HG03521 (cell line): Measurements from ENCODE around the gene BCL2L11.

Experiments used
- ATAC-seq: cut with Tn5 transposase; IDR thresholded peaks from one replicate; pipeline ENCODE4 v1.9.1; 2021; ENCODE audit warnings: mild to moderate bottlenecking, moderate library complexity; ENCODE audit not compliant: unreplicated experiment

BCL2L11 gene

GRCh38 chr2:111188681-111189080 lies 68.0 kb downstream of the BCL2L11 start:
- no peak for ATAC-seq

GRCh38 chr2:111189106-111189505 lies 68.4 kb downstream of the BCL2L11 start:
- no peak for ATAC-seq

GRCh38 chr2:111190816-111191540 lies 70.3 kb downstream of the BCL2L11 start:
- ATAC-seq = no peak

DNA sequence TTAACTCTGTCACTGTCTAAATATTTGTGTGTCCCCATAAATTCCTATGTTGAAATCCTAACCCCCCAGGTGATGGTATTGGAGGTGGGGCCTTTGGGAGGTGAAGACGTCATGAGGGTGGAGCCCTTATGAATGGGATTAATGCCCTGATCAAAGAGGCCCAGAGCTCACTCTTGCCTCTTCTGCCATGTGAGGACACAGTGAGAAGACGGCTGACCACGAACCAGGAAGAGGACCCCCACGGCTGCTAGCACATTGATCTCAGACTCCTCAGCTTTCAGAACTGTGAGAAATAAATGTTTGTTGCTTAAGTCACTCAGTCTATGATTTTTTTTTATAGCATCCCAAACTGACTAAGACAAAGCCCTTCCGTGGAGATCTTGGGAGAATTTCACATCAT lies 71.2 kb downstream of the BCL2L11 start:
- no peak for ATAC-seq

GRCh38 chr2:111192776-111193368 lies 72.2 kb downstream of the BCL2L11 start:
- ATAC-seq = no peak

DNA sequence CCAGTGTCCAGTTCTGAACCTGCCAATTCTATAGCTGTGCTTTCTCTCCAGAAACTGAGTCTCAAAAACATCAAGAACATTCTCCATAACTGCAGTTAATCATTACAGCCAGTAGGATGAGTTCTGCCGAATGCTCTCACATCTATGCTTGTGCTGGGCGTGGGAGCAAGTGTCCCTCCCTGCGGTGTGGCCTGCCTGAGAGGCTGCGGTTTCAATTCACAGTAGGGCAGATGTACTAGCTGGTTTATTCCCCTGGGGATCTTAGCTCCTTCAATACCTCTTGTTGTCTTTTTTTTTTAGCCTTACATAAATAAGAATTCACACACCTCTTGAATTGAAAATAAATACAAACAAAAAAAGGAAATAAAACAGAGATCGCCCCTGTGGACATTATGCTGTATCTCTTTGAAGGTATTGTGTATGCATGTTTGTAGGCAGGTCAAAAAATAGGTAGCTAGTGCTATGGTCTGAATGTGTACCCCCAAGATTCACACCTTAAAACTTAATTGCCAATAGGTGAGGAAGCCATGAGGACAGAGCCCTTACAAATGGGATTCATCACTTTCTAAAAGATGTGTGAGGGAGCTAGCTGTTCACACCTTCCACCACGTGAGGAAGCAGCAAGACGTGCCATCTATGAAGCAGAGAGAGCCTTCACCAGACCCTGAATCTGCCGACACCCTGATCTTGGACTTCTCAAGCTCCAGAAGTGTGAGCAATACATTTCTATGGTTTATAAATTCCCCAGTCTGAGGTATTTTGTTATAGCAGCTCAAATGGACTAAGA lies 74.3 kb downstream of the BCL2L11 start:
- peak; percentile 77 for ATAC-seq

- ATAC-seq = no peak
Measured at GRCh38 chr2:111196435-111196834, 75.7 kb downstream of the BCL2L11 start.

DNA sequence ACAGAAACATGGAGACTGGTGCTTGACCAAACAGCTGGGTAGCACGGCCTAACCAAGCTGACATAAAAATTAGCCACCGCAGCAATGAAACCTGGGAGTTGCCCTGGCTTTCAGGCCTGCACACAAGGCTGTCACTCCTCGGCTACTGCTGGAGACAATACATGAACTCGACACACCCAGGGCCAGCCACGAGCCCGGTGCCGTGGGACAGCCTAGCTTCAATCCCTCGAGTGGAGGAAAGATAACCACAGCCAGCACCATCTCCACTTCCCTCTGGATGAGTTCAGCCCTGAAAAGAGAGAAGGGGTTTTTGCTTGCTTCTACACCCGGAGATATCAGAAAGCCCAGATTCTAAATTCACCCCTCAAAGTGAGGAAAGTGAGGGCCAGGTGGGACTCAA lies 78.0 kb downstream of the BCL2L11 start:
- no peak for ATAC-seq

GRCh38 chr2:111199840-111200239 lies 79.1 kb downstream of the BCL2L11 start:
- ATAC-seq = no peak

GRCh38 chr2:111200333-111200881 lies 79.7 kb downstream of the BCL2L11 start:
- no peak for ATAC-seq

GRCh38 chr2:111201214-111201613 lies 80.5 kb downstream of the BCL2L11 start:
- peak; percentile 57 for ATAC-seq

DNA sequence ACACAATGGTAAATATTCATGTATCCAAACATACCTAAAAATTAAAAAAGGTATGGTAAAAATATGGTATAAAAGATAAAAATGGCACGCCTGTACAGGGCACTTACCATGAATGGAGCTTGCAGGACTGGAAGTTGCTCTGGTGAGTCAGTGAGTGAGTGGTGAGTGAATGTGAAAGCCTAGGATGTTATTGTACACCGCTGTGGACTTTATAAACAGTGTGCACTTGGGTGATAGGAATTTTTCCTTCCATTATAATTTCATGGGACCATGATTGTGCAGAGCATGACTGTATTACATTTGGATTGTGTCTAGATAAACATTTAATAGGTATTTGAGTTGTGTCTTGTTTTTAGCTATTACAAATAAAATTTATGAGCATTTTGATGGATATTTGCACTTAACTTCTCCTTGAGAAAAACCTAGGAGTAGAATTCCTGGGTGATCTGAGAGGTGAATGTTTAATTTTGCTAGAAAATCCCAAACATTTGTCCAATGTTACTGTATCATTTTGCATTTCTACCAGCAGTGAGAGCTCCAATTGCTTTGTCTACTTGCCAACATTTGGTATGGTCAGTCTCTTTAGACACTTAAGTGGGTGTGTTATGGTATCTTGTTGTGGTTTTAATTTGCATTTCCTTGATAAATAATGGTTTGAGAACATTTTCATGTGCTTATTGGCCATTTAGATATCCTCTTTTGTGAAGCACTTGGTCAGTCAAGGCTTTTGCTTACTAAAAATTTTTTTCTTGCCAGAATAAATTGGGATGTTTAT lies 81.7 kb downstream of the BCL2L11 start:
- no peak for ATAC-seq

- no peak for ATAC-seq
Measured at GRCh38 chr2:111204706-111205105, 84.0 kb downstream of the BCL2L11 start.

DNA sequence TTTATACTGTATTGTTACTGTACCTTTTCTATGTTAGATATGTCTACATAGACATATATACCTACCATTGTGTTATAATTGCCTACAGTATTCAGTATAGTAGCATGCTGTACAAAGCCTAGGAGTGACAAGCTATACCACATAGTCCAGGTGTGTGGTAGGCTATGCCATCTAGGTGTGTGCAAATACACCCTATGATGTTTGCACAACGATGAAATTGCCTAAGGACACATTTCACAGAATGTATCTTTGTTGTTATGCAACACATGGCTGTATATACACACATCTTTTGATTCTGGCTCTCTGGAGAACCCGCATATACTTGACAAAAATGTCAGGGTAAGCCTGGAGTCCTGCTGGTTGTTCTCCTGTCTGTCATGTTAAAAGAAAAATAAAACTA lies 85.1 kb downstream of the BCL2L11 start:
- no peak for ATAC-seq

- ATAC-seq = no peak
Measured at GRCh38 chr2:111207851-111208250, 87.1 kb downstream of the BCL2L11 start.

- ATAC-seq = peak; percentile 9
Measured at GRCh38 chr2:111208639-111209038, 87.9 kb downstream of the BCL2L11 start.

DNA sequence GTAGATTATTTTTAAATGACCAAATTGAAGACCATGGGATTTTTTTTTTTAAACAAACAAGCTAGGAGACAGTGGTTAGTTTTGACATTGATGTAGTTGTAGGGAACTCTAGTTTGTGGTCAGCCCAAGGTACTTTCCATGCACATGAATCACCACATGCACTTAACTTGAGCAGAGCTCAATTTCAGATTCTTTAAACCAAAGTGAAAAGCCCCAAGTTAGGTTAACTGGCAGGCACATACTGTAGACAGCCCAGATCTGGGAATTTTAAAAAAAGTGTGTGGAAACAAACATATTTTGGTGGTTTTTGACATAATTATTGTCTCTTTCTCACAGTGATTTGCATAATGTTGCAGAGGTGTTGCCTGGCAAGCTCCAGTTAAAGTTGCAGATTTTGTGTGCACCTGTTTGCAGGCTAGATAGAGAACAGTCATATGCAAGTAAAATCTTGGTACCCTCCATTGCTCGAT lies 88.4 kb downstream of the BCL2L11 start:
- ATAC-seq = peak; percentile 71

DNA sequence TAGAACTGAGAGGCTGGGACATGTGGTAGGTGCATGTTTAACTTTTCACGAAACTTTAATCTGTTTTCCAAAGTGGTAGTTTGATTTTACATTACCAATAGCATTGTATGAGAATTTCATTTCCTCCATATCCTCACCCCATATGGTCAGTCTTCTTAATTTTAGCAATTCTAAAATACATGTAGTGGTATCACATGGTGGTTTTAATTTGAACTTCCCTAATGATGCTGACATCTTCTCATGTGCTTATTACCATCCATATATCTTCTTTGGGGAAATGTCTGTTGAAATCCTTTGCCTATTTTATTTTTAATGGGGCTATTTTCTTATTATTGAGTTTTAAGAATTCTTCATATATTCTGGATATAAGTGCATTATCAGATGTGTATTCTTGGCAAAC lies 89.3 kb downstream of the BCL2L11 start:
- no peak for ATAC-seq

DNA sequence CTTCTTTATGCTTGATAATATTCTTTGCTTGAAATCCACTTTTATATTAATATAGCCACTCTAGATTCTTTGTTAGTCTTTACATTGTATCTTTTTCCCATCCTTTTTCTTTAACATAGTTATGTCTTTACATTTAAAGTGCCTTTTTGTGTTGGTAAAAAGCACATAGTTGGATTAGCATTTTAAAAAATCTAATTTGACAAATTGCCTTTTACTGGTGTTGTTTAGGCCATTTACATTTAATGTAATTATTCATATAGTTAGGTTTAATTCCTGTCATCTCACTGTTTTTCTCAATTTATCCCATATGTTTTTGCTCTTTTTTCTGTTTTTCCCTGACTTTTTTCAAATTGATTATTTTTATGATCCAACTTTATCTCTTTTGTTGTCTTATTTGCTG lies 93.2 kb downstream of the BCL2L11 start:
- no peak for ATAC-seq

DNA sequence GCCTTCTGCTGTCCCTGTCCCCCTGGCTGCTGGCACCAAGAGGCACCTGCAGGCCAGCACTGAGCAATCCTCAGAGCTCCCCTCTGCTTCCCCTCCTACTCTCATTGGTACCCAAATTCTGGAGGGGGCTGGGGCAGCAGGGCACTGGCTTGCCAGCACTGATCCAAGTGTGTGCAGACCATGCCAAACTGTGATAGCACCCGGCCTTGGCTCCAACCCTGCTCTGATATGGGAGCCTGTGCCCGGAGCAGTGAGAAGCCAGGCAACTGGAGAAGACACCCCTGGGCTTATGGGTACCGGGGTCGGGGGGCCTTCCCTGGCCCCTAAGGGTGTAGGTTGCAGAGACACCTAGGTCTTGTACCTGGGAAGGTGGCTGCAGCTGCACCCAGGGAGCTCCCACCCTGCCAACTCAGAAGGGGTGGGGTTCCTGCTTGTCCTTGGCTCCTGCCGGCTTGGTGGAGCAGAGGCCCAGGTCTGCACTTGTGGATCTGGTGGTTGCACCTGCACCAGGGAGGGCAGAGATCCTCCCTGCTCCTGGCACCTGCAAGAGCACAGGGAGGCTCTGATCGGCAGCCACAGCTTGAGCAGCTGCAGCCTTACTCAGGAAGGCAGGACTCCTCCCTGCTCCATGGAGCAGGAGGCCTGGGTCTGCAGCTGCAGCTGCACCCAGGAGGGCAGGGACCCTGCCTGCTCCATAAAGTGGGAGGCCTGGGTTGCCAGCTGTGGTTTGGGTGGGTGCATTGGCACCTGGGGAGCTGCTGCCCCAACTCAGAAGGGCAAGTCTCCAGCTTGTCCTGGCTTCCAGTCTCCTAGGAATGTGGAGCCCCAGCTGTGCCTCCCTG lies 96.3 kb downstream of the BCL2L11 start:
- no peak for ATAC-seq
